Chondrocyte (in vitro differentiated cells): ENCODE measurements around the gene ADIRF. TPM values are rescaled to one million over a fixed set of nuclear protein-coding genes. Genes with fewer than 3 reads are reported as not detected.
"Not testable (repeated sequence)": the region's sequence is repeated elsewhere in the genome, so short reads cannot be mapped to it uniquely, and the experiment has no call there.

Source experiments
- DNase-seq: peaks from one replicate; pipeline ENCODE4 v3.0.0; 2021; ENCODE audit warnings: mixed read lengths, low spot score
- H3K27ac Mint-ChIP-seq: one replicate; pipeline ENCODE4 v1.8.0; 2021; ENCODE audit warnings: mild to moderate bottlenecking, moderate library complexity, mixed read lengths; ENCODE audit not compliant: unreplicated experiment
- H3K27me3 Mint-ChIP-seq: 2 replicates; pipeline ENCODE4 v1.8.0; 2021; ENCODE audit warnings: low read depth, mixed read lengths
- H3K36me3 Mint-ChIP-seq: 2 replicates; pipeline ENCODE4 v1.8.0; 2021; ENCODE audit warnings: low read depth, mixed read lengths
- H3K4me1 Mint-ChIP-seq: 2 replicates; pipeline ENCODE4 v1.8.0; 2021; ENCODE audit warnings: low read depth, mild to moderate bottlenecking, mixed read lengths
- H3K4me3 Mint-ChIP-seq: one replicate; pipeline ENCODE4 v1.8.0; 2021; ENCODE audit warnings: mild to moderate bottlenecking, moderate library complexity, mixed read lengths; ENCODE audit not compliant: unreplicated experiment
- H3K9me3 Mint-ChIP-seq: 2 replicates; pipeline ENCODE4 v1.8.0; 2021; ENCODE audit warnings: low read depth, mixed read lengths
- CTCF ChIP-seq: fragments of 200-600 bp; sonication (generic); IDR thresholded peaks from 2 replicates; pipeline ENCODE4 v1.5.0; 2021; ENCODE audit warnings: antibody characterized with exemption, mild to moderate bottlenecking, moderate library complexity
- total RNA-seq: library from RNA; stranded (reverse); gene quantifications from 3 replicates; pipeline ENCODE4 v1.2.1, GENCODE V29; 2021

Gene ADIRF
- total RNA-seq, 1 donor from 2014 or later: 0.65 TPM

GRCh38 chr10:86936661-86937501 is 31.4 kb upstream of the ADIRF start:
- H3K4me1 Mint-ChIP-seq: peaks cover 20% of the 10 kb centered on the region
- peaks cover 2% of the 10 kb centered on the region for H3K36me3 Mint-ChIP-seq
- no peak for TF ChIP-seq CTCF
- no peaks in the 10 kb centered on the region for H3K9me3 Mint-ChIP-seq
- H3K27ac Mint-ChIP-seq: peak overlapping the region; percentile 84
- no peaks in the 10 kb centered on the region for H3K27me3 Mint-ChIP-seq
- H3K4me3 Mint-ChIP-seq: no peak overlapping the region
- DNase-seq: peak; percentile 77

GRCh38 chr10:86937502-86938154 is 30.7 kb upstream of the ADIRF start:
- Mint-ChIP-seq H3K27me3 (no peaks in the 10 kb centered on the region), H3K4me1 (peaks cover 20% of the 10 kb centered on the region), H3K36me3 (no peaks in the 10 kb centered on the region), H3K27ac (peak overlapping the region; percentile 84), H3K4me3 (no peak overlapping the region), H3K9me3 (no peaks in the 10 kb centered on the region)
- DNase-seq: peak; percentile 17
- TF ChIP-seq CTCF: no peak

- no peaks in the 10 kb centered on the region for H3K36me3 Mint-ChIP-seq
- no peak for TF ChIP-seq CTCF
- no peaks in the 10 kb centered on the region for H3K9me3 Mint-ChIP-seq
- DNase-seq: peak; percentile 46
- H3K4me3 Mint-ChIP-seq: no peak overlapping the region
- peaks cover 20% of the 10 kb centered on the region for H3K4me1 Mint-ChIP-seq
- H3K27me3 Mint-ChIP-seq: no peaks in the 10 kb centered on the region
- H3K27ac Mint-ChIP-seq: no peak overlapping the region
Observed at GRCh38 chr10:86938260-86938659, 30.0 kb upstream of the ADIRF start.

GRCh38 chr10:86940076-86940475 is 28.2 kb upstream of the ADIRF start:
- H3K27ac Mint-ChIP-seq, H3K36me3 Mint-ChIP-seq, H3K9me3 Mint-ChIP-seq, H3K4me3 Mint-ChIP-seq, H3K27me3 Mint-ChIP-seq: not testable (repeated sequence)
- DNase-seq: peak; percentile 14
- peaks cover 20% of the 10 kb centered on the region for H3K4me1 Mint-ChIP-seq

- Mint-ChIP-seq H3K36me3 (no peaks in the 10 kb centered on the region), H3K4me1 (peaks cover 22% of the 10 kb centered on the region), H3K27me3 (no peaks in the 10 kb centered on the region), H3K27ac (no peak overlapping the region), H3K4me3 (no peak overlapping the region), H3K9me3 (no peaks in the 10 kb centered on the region)
- DNase-seq: peak; percentile 64
- TF ChIP-seq CTCF: no peak
Observed at GRCh38 chr10:86940677-86941076, 27.6 kb upstream of the ADIRF start.
